ENCODE measurements around the gene C19orf25. TPM values are rescaled to one million over a fixed set of nuclear protein-coding genes. Genes with fewer than 3 reads are reported as not detected.

C19orf25 gene
- total and polyA plus RNA-seq, 9 of the 15 experiments (the other 6 are each of a cell fraction or from before 2014, with no cell fraction given) = 0.79 to 96.0 (median 36.1) TPM

GRCh38 chr19:1492474-1493006, 13.5 kb upstream of the C19orf25 start (continued):
- TF ChIP-seq RERE (CRISPR knock-in tag; IDR thresholded peaks at IDR 0.05; ENCODE audit: borderline replicate concordance) (peak; percentile 46; the same call in 1 of the 2 replicates), MTA3 (IDR thresholded peaks at IDR 0.05; ENCODE audit: borderline replicate concordance) (no peak), EGR1 (conservative IDR thresholded peaks at IDR 0.05) (no peak), HES1 (IDR thresholded peaks at IDR 0.05; ENCODE audit: low read depth) (no peak), ETV5 (CRISPR knock-in tag; IDR thresholded peaks at IDR 0.05; ENCODE audit: low read depth) (no peak), KLF13 (tag; IDR thresholded peaks at IDR 0.05; ENCODE audit: borderline replicate concordance, low read depth) (no peak), SLC30A9 (CRISPR knock-in tag; IDR thresholded peaks at IDR 0.05) (no peak), ARID1B (IDR thresholded peaks at IDR 0.05) (peak; percentile 8; the same call in 1 of the 2 replicates), BRCA1 (IDR thresholded peaks at IDR 0.05) (no peak), BRCA1 (CRISPR knock-in tag; IDR thresholded peaks at IDR 0.05) (no peak), ZBED1 (IDR thresholded peaks at IDR 0.05) (no peak), FOSL1 (tag; conservative IDR thresholded peaks at IDR 0.05) (peak; percentile 75), POLR2G (IDR thresholded peaks at IDR 0.05; ENCODE audit: low read depth, low read length) (0 out of 2 replicates have a peak, but pooled peaks have one; percentile 25)

Data from K562 (cell line).